ENCODE results near the gene PCDH9. TPM values are rescaled to one million over a fixed set of nuclear protein-coding genes. Genes with fewer than 3 reads are reported as not detected.

The PCDH9 gene
- total and polyA plus RNA-seq, 3 donors from 2014 or later: 2.3 to 4.6 (median 3.5) TPM

DNA sequence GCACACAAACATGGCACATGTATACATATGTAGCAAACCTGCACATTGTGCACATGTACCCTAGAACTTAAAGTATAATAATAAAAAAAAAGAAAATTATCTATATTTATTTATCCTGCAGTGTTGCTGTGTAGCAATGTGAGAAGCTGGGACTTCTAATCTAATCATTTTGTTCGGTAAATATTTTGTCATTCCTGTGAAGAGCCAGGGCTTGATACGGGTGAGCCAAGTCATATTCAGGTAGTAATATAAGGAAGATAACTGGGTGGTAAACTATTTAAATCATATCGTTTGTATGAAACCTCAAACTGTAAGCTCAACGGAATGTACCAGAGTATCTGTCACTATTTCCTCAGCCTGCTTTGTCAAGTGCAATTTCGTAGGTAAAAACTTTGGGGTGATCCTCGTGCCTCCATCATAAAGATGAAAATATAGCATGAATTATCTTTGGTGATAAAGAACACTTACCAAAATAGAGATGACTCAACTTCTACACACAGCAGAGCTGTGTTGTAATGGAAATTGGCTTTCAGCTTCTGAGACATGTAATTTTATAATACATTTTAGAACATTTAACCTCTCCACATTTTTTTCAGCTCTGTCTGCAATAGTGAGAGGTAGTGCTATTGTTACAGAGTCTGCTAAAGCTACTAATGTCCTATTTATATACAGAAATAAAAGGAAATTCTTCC is 92.9 kb downstream of the PCDH9 start:
- Histone ChIP-seq H3K36me3 (ENCODE audit: low read depth, missing control alignments) (no peaks in the 10 kb centered on the region), H3K27ac (no peak overlapping the region), H3K27me3 (no peaks in the 10 kb centered on the region), H3K4me3 (no peak overlapping the region), H3K4me1 (no peaks in the 10 kb centered on the region), H3K9me3 (no peaks in the 10 kb centered on the region)
- WGBS, 2 donors: 87 to 91% methylated on average over 6 of the region's 6 CpGs
- TF ChIP-seq, protein P1, sequence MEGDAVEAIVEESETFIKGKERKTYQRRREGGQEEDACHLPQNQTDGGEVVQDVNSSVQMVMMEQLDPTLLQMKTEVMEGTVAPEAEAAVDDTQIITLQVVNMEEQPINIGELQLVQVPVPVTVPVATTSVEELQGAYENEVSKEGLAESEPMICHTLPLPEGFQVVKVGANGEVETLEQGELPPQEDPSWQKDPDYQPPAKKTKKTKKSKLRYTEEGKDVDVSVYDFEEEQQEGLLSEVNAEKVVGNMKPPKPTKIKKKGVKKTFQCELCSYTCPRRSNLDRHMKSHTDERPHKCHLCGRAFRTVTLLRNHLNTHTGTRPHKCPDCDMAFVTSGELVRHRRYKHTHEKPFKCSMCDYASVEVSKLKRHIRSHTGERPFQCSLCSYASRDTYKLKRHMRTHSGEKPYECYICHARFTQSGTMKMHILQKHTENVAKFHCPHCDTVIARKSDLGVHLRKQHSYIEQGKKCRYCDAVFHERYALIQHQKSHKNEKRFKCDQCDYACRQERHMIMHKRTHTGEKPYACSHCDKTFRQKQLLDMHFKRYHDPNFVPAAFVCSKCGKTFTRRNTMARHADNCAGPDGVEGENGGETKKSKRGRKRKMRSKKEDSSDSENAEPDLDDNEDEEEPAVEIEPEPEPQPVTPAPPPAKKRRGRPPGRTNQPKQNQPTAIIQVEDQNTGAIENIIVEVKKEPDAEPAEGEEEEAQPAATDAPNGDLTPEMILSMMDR (IDR thresholded peaks at IDR 0.05): no peak
- no peak for TF ChIP-seq POLR2A (IDR thresholded peaks at IDR 0.05)
- DNase-seq: no peak
- intact Hi-C loops (cut with DNase I; ENCODE audit: low total_unique reads): no loop called here

DNA sequence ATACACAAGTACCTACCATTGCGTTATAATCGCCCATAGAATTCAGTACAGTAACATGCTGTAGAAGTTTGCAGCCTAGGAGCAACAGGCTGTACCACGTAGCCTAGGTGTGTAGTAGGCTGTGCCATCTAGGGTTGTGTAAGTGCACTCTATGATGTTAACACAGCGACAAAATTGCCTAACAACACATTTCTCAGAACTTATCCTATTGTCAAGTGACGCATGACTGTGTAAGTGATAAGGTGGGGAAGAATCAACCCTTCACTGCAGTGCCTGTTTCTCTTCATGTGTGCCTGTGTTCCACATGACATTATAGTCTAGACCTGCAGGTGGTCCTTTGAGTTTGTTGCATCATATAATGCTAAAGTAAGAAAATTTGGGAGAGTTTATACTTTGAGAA is 94.0 kb downstream of the PCDH9 start:
- Histone ChIP-seq H3K9me3 (no peaks in the 10 kb centered on the region), H3K4me1 (no peaks in the 10 kb centered on the region), H3K27me3 (no peaks in the 10 kb centered on the region), H3K36me3 (ENCODE audit: low read depth, missing control alignments) (no peaks in the 10 kb centered on the region), H3K4me3 (no peak overlapping the region), H3K27ac (no peak overlapping the region)
- TF ChIP-seq POLR2A (IDR thresholded peaks at IDR 0.05): no peak
- TF ChIP-seq, protein P1 (IDR thresholded peaks at IDR 0.05): no peak
- 94 to 96% methylated on average over 5 of the region's 5 CpGs for WGBS, 2 donors
- DNase-seq: no peak
- intact Hi-C loops (cut with DNase I; ENCODE audit: low total_unique reads): no loop called here

DNA sequence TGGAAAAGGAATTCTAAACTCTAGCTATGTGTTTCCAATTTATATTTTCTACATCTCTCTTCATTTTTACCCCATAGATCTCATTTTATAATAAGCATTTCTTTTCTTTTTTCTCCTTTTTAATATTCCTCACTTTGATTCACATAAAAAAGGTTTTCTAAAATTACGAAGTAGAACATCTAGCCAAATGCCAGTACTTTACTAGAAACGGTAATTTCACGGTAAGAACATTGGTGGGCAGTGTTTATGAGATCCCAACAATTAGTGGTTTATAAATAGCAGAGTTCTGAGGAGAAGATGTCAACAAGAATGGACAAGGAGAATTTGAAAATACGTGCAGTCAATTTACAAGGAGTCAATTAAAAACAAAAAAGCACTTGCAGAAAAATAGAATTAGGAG is 94.8 kb downstream of the PCDH9 start:
- intact Hi-C loops (cut with DNase I; ENCODE audit: low total_unique reads): no loop called here
- no peak overlapping the region for H3K4me3 ChIP-seq
- H3K9me3 ChIP-seq: no peaks in the 10 kb centered on the region
- H3K27ac ChIP-seq: no peak overlapping the region
- no peaks in the 10 kb centered on the region for H3K4me1 ChIP-seq
- WGBS, 2 donors: 89 to 95% methylated on average over 4 of the region's 4 CpGs
- TF ChIP-seq POLR2A (IDR thresholded peaks at IDR 0.05): no peak
- TF ChIP-seq, protein P1 (IDR thresholded peaks at IDR 0.05): no peak
- no peak for DNase-seq
- H3K27me3 ChIP-seq: no peaks in the 10 kb centered on the region
- H3K36me3 ChIP-seq (ENCODE audit: low read depth, missing control alignments): no peaks in the 10 kb centered on the region

DNA sequence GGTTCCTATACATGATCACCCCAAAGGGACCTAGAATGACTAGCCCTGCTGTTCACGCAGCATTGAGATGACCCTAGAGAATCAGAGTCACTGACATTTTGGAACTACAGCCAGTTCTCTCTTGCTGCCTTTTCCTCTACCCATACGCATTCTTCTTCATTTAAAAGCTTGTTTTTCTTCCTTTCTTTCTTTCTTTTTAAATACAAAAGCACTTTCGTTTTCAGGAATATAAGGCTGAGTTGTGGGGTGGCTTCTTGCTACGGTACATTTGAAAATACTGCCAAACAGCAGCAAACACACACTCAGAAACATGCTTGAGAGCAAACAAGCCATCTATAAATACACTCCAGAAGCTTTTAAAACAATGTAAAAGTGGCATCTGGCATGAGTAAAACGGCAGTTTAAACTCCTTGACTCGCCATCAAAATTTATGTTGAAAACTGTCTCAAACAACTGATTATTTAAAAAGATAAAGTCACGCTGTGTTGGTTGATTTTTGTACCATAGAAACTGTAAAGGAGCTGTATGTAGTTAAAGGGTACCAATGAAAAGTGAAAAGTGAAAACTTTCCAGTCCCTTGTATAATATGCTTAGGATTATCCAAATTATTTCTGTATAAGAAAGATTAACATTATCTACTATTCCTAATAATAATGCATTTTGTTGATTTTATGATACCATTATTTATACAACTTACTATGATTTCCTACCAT is 95.6 kb downstream of the PCDH9 start:
- H3K27me3 ChIP-seq: no peaks in the 10 kb centered on the region
- no peaks in the 10 kb centered on the region for H3K9me3 ChIP-seq
- H3K4me3 ChIP-seq: no peak overlapping the region
- intact Hi-C loops (cut with DNase I; ENCODE audit: low total_unique reads): no loop called here
- TF ChIP-seq, protein P1 (IDR thresholded peaks at IDR 0.05): no peak
- no peak for TF ChIP-seq POLR2A (IDR thresholded peaks at IDR 0.05)
- 39 to 47% methylated on average over 7 of the region's 7 CpGs for WGBS, 2 donors
- H3K27ac ChIP-seq: no peak overlapping the region
- no peak for DNase-seq
- no peaks in the 10 kb centered on the region for H3K36me3 ChIP-seq (ENCODE audit: low read depth, missing control alignments)
- no peaks in the 10 kb centered on the region for H3K4me1 ChIP-seq
